ENCODE measurements around the gene PCBP3. TPM values are rescaled to one million over a fixed set of nuclear protein-coding genes. Genes with fewer than 3 reads are reported as not detected.

The PCBP3 gene
- total RNA-seq, 1 experiment from 2014 or later, result 24.1 TPM

DNA sequence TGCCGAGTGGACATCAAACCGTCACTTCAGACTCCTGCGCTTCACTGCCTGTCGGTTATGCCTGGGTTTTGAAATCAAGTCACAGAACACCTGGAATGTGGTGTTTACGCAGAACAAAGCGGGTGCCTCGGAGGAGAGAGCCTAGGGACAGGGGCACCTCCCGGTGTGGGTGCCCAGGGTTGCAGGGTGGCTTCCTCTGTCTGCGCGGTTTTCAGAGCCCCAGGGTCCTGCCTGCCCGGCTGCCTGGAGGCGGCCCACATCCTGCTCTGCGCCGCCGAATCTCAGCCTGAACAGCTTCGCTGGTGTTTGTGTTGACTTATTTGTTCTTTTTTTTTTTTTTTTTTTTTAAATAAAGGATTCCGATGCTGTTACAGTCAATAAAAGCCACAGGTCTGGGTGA lies 224.6 kb downstream of the PCBP3 start:
- no peak for DNase-seq (ENCODE audit: extremely low read depth, low read depth)

DNA sequence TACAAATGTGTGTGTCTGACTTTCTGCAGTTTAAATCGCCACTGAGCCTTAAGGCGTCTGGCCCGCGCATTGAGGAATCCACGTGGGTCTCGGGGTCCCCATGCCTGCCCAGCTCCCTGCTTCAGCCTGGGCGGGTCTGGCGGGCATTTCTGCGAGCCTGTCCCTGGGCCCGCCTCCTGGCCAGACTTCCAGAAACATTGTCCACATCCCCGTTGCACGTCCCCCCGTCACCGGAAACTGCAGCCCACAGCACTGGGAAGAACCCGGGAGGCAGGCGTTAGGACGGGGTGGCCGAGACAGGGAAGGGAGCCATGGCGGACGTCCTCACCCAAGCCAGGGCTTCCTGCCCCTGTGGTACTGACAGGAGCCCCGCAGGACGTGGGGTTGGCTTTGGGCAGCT lies 225.0 kb downstream of the PCBP3 start:
- DNase-seq (ENCODE audit: extremely low read depth, low read depth), result no peak

DNA sequence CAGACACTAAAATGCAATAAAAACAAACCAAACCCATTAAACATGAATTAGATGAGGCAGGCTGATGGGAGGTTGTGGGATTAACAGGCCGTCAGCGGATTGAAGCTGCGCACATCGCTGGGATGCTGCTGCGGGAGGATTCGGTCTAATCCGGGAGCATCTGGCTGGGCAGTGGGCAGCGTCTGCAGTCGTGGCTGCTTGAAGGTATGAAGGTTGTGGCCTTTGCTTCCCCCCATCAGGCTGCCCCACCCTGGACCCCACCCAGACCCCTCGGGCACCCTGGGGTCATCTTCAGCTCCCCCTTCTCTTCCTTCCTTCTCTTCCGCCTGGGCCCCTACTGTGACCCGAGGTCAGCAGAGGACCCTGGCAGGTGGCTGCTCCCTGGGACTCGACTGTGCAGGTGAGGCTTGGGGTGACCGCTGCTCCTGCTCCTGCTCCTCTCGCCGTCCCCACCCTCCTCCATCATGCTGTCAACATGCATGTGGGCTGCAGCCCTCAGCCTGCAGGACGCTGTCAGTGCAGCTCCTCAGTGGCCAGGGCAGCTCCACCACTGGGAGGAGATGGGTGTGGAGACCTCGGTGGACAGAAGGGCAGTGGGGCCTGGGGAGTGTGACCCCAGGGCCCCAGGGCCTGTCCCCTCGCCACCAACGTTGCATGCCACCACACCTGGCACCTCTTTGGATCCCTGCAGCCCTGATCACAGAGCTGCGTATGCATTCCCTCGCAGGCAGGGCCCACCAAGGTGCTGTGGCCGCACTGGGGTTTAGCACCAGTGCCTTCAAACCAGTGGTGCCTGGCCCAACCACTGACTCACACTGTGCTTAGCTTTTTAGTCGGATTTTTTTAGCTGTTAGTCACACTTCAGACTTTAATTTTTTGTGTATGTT lies 225.8 kb downstream of the PCBP3 start:
- DNase-seq (ENCODE audit: extremely low read depth, low read depth), result no peak

DNA sequence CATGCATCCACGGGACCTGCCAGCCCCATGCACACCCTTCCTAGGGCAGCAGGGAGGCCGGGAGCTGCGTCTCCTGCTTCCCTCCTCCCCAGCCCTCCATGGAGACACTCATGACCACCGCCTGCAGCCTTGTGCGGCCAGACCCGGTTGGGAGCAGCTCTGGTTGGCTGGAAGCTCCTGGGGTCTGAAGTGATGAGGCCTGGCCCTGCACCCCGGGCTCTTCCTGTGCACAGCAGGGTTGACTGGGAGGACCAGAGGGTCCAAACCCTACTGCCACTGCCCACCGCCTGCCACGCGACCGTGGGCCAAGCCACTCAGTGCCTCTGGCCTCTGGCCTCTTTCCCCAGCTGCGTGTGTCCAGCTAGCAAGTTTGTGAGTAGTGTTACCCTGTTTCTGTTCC lies 226.9 kb downstream of the PCBP3 start:
- no peak for DNase-seq (ENCODE audit: extremely low read depth, low read depth)

DNA sequence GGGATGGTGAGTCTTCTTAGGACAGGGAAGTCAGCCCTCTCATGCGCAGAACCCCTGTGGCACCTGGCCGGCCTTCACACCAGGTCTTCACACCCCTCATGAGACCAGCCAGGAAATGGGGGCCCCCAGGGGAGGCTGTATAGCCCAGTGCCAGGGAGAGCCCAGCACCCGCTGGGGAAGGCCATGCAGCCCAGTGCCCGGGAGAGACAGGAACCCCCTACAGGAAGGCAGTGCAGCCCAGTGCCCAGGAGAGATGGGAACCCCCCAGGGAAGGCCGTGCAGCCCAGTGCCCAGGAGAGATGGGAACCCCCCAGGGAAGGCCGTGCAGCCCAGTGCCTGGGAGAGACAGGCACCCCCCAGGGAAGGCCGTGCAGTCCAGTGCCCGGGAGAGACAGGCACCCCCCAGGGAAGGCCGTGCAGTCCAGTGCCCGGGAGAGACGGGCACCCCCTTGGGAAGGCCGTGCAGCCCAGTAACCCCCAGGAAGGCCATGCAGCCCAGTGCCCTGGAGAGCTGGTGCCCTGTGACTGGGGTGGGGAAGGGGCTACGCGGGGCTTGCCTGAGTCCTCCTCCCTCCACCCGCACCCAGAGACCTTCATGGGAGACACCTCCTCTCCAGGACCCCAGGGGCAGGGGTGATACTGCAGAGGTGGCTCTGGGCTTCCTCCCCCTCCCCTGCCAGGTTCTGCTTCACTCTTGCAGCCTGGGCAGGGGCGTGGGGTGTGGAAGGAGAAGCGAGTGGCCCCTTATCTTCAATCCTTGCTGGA lies 227.5 kb downstream of the PCBP3 start:
- no peak for DNase-seq (ENCODE audit: extremely low read depth, low read depth)

DNA sequence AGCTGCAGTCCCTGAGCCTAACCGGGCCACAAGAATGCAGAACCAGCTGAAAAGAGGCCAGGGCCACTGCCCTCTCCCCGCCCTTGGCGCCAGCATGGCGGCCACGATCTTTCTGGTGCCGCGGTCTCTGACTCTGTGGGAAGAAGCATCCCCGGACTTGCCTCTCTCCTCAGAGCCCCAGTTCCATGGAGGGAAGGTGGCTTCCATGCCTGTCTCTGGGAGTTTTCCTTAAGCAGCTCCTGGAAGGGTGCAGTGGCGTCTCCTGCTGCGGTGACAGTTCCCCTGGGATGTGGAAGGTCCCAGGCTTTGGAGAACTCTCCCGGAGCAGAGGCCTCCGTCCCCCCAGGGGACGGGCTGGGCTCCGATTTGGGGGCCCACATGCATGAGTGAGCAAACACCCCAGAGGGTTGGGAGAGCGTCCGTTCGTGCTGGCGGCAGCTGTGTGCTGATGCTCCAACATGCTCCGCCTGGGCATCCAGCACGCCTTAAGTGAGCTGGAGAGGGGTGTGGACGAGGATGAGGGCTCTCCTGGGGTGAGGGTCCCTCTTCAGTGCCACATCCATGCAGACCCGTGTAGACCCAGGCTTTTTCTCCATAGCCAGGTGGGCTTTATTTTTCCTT lies 228.2 kb downstream of the PCBP3 start:
- DNase-seq (ENCODE audit: extremely low read depth, low read depth), result no peak

DNA sequence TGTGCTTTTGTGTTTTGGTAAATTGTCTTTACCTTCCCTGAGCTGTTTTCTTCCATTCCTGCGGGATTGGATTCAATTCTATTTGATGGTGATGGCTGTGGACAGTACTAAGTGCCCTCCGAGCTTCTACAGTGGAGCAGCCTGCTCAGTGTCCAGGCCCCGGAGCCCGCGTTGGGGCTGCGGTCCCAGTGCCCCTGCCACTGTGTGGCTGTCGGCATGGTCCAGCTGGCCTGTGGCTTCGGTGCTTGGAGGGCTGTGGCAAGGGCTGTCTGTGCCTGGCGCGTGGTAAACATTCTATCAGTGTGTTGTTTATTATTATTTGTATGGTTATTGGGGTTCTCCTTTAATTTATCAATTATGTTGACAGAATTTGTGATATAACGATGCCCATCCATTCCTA lies 228.9 kb downstream of the PCBP3 start:
- DNase-seq (ENCODE audit: extremely low read depth, low read depth), result no peak

DNA sequence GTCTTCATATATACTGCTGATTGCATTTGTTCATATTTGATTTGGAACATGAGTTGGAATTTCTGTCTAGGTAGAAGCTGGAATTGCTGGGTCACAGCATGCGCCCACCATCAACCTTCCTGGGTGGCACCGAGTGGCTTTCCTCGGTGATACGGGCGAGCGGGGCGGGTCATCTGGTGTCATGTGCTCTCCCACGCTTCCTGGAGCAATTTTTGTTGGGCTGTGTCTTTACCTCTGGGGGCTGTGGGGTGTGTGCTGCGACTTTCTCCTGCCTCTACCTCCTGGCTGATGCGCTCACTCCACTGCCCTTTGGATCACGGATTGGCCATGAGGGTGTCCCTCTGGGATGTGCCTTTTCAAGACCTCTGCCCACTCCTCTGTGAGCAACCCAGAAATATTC lies 229.4 kb downstream of the PCBP3 start:
- no peak for DNase-seq (ENCODE audit: extremely low read depth, low read depth)

DNA sequence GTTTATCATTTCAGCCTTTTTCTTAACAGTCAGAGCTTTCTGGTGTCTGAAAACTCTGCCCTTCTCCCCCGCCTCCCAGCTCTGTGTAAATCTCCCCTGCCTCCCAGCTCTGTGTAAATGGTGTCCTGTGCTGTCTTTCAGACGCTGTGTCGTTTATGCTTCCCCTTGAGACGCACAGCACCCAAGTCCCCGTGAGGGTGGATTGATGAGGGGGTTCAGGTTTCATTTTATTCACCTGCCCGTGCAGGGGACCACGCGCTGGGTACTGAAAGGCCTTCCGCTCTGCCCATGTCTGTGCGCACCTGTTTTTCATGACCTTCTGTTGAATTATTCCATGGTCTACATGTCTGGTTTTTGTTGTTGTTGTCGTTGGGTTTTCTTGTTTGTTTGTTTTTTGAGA lies 229.9 kb downstream of the PCBP3 start:
- DNase-seq (ENCODE audit: extremely low read depth, low read depth), result no peak

DNA sequence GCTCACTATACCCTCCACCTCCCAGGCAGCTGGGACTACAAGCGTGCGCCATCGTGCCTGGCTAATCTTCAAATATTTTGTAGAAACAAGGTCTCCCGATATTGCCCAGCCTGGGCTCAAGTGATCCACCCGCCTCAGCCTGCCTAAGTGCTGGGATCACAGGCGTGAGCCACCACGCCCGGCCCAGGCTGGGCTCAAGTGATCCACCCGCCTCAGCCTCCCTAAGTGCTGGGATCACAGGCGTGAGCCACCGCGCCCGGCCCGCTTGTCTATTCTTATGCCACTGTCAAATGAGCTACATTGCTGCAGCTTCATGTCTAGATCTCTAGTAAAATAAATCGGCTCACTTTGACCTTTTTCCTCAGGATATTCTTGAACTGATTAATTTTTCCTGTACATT lies 230.3 kb downstream of the PCBP3 start:
- no peak for DNase-seq (ENCODE audit: extremely low read depth, low read depth)

DNA sequence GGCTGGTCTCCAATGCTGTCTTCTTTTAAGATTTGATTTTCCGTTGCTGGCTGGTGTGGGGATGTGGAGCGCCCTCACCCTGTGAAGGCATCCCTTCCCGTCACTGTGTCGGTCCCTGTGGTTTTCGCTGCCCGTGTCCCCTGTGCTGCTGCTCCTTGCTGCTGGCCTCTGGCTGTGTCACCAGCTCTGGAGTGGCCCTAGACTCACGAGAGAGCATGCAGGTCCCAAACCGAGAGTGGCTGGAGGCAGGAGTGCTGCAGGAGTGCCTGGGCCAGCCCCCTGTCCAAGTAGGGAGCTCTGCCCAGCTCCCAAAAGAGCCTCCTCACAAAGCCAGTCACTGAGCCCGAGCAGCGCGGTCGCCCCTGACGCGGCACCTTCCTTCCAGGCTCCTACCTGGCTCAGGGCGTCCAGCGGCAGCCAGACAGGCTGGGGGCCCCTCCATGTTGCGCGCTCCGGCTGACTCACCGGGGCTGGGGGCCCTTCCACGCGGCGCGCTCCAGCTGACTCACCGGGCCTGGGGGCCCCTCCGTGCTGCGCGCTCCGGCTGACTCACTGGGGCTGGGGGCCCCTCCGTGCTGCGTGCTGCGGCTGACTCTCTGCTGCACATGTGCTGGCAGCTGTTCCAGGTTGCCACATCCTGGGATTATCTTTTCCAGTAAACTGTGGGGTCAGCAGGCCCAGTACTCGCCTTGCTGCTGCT lies 231.3 kb downstream of the PCBP3 start:
- no peak for DNase-seq (ENCODE audit: extremely low read depth, low read depth)

DNA sequence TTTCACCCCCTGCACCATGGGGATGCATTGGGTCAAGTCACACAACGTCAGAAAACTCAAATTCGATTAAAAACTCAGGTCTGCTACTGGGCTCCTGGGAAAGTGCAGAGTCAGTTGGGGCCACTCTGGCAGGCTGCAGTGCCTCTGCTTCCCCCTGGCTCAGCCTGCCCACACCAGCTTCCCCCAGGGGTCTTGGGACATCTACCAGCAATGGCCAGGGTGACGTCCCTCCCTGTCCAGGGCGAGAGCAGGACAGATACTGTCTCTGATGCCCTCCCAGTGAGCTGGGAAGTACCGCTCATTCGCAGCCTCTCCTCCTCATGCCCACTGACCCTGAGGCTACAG lies 231.9 kb downstream of the PCBP3 start:
- DNase-seq (ENCODE audit: extremely low read depth, low read depth), result no peak

DNA sequence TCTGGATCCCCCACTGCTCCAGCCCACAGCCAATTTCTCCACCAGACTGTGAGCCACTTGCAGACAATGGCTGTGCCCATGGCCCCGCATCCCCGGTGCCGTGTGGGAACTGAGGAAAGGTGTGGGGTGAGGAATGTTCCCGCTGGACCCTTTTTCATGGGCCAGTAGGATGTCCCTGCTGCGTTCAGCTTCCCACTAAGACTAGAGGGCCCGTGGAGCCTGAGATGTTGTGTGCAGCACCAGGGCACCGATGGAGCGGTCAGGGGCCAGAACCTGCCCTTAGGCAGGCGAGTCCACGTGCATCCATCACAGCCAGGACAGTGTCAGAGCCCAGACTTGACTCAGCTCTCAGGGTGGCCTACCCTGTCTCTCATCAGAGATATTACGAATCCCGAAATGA lies 232.4 kb downstream of the PCBP3 start:
- no peak for DNase-seq (ENCODE audit: extremely low read depth, low read depth)

DNA sequence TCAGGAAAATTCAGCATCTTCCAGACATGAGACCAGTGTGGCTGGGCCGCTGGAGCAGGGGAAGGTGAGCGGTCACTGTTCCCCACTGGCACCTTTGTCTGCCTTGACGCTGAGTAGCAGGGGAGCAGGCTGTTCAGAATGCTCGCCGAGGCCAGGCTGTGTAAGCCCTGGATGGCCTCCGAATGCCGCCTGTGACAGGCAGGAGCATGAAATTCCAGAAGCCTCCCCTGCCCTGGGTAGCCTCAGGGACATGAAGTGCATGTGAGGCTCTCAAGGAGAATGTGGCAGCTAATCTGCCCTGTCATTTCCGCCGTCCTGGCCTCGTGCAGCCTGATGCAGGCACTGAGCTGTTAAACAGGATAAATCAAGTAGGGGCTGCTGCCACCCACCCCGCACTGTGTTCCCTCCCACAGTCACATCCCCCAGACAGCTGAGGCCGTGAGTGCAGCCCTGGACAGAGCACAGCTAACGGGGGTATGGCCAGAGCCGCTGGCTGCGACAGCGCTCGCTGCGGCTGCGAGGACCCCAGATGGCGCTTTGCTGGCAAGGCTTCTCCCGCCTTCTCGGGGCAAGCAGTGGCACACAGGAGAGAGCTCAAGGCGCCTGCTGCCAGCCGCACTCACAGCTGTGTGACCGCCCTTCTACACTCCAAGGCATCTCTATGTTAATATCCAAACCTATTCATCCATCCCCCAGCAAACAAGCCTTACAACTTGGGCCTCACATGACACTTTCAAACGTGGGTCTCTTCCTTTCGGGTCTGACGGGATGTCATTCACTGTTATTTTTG lies 233.1 kb downstream of the PCBP3 start:
- no peak for DNase-seq (ENCODE audit: extremely low read depth, low read depth)

DNA sequence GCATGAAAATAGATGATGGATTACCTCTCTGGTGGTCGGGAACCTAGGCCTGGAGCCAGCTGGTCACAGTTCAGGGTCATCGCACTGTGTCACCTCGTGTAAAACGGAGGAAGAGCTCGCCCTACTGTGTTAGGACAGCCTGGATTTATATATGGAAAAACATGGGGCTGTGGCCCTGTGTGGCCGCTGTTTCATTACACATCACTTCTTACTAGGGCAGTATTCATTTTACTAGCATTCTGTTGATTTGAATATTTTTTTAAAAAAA lies 233.6 kb downstream of the PCBP3 start:
- DNase-seq (ENCODE audit: extremely low read depth, low read depth), result no peak

DNA sequence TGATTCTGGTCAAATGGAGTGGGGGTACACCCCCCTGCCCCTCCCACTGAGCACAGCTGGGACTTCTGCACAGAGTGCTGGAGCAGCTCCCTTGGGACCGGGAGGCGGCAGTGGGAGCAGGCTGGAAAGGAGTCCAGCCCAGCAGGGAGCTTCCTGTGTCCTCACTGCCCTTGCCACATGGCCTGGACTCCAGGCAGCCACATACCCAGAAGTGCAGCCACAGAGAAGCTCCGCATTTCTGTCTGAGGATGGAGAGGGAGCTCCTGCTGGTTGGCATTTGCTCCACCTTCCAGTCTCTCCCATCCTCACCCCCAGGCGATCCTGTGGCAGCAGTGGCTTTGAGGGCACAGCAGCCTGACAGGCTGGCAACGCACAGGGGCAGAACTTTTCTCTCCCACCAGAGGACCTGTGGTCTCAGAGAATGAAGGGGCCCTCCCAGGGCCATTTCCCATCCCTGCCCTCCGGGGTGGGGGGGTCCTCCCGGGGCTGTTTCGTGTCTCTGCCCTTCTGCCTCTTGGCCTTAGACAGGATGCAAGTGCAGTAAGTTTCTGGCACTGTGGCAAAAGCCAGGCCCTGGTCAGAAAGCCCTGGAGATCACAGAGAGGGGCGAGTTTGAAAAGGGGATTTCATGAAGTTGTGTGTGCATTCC lies 234.4 kb downstream of the PCBP3 start:
- no peak for DNase-seq (ENCODE audit: extremely low read depth, low read depth)

DNA sequence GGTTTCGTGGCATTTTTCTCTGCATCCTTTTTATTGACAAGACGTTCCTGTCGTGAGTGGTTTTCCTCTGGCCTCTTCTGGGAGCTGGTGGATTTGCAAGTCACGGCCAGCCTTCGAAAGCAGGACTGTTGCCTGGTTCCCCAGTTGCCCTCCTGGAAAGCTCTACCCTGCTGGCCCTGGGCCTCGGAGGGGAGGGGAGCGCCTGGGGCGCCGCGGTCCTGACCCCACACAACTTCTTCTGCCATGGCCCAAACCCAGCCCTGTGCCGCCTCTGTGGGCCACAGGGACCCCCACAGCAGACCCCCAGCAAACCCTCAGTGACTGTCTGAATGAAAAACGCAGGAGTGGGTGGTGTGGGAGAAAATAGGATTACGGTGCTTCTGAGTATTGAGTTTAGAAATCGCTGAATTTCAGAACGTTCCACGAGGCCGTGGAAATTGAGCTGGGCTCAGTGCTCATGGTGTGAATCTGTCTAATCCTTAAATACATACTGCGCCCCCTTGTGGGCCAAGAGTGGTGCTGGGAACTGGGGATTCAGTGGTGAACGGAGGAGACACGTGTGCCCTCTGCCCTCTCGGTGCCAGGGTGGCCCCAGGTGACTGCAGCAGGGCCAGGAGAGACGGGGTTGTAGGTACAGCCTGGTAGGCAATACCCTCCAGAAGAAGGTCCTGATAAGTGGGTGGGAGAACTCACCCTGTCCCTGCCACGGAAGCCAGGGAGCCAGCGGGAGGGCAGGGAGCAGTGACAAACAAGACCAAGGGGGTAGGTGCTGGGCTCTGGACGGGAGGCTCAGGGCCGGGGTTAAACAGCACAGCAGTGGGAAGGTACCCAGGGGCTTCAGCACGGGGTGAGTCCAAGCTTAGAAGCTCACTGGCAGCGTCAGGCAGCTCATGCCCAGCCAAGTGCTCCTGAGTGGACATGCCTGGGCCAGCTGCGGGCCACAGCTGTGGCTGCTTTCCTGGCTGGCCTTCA lies 236.9 kb downstream of the PCBP3 start:
- peak; percentile 73 for DNase-seq (ENCODE audit: extremely low read depth, low read depth)

DNA sequence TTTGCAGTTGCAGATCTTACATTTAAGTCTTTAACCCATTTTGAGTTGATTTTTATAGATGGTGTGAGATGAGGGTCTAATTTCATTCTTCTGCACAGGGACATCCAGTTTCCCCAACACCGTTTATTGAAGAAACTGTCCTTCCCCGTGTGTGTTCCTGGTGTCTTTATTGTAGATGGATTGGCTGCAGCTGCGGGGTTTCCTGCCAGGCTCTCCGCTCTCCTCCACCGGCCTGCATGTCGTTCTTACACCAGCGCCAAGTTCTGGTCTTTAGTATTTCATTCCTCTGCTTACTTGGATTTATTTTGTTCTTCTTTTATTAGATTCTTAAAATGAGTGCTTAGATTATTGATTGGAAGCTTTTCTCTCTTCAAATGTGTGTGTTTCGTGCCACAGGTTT lies 239.1 kb downstream of the PCBP3 start:
- DNase-seq (ENCODE audit: extremely low read depth, low read depth), result no peak

DNA sequence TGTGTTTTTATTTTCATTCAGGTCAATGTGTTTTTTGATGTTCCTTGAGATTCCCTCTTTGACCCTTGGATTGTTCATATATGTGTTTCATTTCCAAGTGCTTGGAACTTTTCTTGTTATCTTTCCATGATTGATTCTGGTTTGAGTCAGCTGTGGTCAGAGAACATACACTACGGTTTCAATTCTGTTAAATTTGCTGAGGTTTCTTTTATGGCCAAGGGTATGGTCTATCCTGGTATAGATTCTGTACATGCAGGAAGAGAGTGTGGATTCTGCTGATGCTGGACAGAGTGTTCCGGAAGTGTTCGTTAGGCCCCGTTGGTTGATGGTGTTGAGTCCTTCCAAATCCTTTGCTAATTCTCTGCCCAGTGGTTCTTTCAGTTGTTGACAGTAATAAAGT lies 239.6 kb downstream of the PCBP3 start:
- DNase-seq (ENCODE audit: extremely low read depth, low read depth), result no peak

Measured in NCI-H460 (cell line).